GM19372 (cell line): ENCODE results near the gene CRYBA2.

ENCODE experiments used
- ATAC-seq: cut with Tn5 transposase; IDR thresholded peaks from one replicate; pipeline ENCODE4 v1.9.1; 2021; ENCODE audit warnings: mild to moderate bottlenecking, low read depth, moderate library complexity; ENCODE audit not compliant: unreplicated experiment

CRYBA2 gene

GRCh38 chr2:219000569-219000960 lies 7.3 kb upstream of the CRYBA2 start:
- no peak for ATAC-seq

DNA sequence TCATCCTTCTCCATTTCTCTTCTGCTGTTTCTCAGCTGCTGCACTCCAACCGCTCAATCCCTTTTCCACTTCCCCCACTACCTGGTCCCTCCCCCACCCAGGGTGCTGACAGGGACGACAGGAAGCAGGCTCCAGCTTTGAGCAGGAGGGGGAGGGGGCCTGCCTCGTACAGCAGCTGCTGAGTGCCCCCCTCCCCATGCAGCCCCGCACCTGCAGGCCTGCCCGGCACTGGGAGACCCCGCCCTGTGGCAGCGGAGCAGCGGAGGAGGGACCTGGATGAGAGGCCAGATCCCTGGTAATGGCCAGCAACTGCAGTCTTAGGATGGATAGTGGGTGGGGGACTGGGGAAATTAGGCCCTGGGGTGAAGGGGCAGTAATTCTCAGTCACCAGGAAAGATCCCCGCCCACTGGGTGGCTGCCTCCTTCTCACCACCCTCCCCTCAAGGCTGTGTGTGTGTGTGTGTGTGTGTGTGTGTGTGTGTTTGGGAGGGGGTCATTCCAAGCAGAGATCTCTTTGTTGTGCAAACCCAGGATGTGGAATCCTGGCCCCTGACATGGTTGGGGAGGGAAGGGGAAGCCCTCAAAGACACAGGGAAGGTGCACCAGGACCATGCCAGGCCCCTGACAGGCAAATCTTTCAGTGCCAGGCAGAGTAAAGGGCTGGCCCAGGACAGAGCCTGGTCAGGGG lies 6.8 kb upstream of the CRYBA2 start:
- ATAC-seq = no peak

GRCh38 chr2:218999021-218999880 lies 6.0 kb upstream of the CRYBA2 start:
- ATAC-seq = no peak

DNA sequence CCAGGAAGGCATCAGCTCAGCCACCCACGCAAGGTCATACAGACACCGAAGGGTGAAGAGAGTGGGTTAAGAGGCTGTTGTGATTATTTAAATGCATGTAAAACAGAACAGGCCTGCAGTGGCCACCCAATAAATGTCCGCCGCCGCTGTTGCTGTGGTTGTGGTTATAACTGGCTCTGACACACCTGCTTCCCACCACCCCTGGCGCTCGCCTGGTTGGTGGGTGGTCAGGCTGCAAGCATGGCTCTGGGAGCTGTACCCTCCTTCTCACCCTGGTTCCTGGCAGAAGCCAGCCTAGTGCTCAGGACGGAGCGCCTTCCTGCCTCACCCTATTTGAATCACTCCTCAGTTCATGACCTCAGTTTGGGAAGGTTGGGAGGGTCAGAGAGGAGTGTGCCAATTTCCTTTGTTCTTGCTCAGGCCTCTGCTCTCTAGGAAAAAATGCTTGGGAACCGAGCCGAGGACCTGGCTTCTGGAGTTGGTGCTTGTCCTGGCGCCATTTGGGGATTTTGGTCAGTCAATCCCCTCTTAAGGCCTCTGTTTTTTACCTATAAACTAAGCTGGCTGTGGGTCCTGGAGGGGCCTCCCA lies 5.3 kb upstream of the CRYBA2 start:
- ATAC-seq = no peak

GRCh38 chr2:218997731-218998130 lies 4.5 kb upstream of the CRYBA2 start:
- no peak for ATAC-seq

DNA sequence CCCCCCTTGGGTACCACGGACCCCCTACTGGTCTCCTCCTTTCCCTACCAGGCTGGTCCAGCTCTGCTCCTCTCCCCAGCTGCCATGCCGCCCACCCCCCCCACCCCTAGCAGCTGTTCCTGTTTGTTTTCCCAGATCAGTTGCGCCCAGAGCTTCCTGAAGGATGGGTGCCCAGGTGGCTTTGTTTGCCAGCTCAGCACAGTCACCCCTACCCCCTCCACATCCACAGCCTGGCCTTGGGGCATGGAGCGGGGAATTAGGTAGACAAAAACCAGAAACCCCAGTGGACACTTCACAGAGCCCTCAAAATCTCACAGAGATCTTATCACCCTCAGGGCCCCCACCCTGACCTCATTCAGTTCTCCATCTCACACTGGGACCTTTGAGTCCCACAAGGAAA lies 3.7 kb upstream of the CRYBA2 start:
- no peak for ATAC-seq

GRCh38 chr2:218995972-218996711 lies 2.9 kb upstream of the CRYBA2 start:
- ATAC-seq = peak; percentile 55

DNA sequence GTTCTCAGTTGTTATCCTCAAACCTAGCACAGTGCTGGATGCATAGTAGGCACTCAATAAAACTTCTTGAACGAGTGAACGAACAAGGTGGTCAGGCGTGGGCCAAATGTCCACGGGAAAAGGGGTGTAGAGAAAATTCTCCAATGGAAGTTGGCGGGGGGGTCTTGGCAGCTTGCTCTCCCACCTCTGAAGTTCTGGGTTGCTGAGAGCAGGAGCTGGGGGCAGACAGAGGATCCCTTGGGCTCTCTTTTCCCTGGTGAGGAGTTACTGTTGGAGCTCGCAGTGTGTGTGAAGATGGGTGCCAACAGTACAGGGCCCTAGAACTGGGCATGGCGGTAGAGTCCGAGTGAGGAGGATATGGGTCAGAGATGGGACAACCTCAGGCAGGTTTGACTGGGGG lies 2.3 kb upstream of the CRYBA2 start:
- no peak for ATAC-seq

DNA sequence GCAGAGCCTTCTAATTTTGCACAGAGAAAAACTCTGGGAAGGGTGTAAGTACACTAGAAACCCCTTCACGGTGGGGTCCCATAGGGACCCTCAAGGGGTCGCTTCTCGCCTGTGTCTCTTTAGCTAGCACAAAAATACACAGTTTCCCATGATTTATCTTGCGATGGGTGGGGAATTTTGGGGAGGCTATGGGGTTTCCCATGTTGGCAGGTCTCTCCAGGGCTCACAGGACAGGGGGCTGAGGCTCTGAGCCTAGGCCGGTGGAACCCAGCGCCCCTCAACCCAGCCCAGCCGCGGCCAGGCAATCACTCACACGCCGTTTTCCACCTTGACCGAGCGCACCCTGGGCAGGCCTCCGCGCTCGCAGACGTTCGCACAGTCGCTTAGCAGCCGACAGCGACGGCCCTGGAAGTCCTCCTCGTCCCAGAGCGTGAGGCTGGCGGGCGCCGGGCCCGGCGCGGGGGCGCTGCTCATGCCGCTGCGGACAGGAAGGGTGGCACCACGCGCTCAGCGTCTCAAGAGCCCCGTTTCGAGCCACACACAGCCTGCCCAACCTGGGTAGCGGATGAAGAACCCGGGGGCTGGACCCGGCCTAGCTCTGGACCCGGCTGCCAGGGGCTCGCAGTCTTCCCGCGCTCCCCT lies 398 bp downstream of the CRYBA2 start:
- no peak for ATAC-seq

- ATAC-seq = no peak
These were observed 1.0 kb downstream of the CRYBA2 start for GRCh38 chr2:218992196-218992595.

DNA sequence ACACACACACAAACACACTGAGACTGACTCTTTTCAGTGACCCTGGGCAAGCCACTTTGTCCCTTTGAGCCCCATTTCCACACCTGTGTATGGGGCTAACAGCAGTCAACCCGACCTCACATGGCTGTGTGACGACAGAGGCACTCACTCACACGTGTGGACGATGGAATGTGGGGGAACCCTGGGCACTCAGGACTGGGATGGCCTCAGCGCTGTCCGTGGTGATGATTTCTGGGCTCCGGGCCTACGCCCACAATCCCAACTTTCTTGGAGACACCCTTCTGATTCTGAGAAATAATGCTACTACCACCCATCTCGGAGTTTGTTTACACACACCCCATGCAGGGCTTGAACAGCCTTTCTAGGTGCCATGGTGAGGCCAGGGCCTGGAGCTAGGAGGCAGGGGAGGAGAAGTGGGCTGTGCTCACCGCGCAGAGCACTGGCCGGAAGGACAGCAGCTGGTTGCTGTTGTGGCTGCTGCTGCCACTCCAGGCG lies 1.5 kb downstream of the CRYBA2 start:
- ATAC-seq = no peak

- ATAC-seq = no peak
These were observed 2.6 kb downstream of the CRYBA2 start for GRCh38 chr2:218990612-218991011.

- ATAC-seq = no peak
These were observed 3.2 kb downstream of the CRYBA2 start for GRCh38 chr2:218990052-218990451.

DNA sequence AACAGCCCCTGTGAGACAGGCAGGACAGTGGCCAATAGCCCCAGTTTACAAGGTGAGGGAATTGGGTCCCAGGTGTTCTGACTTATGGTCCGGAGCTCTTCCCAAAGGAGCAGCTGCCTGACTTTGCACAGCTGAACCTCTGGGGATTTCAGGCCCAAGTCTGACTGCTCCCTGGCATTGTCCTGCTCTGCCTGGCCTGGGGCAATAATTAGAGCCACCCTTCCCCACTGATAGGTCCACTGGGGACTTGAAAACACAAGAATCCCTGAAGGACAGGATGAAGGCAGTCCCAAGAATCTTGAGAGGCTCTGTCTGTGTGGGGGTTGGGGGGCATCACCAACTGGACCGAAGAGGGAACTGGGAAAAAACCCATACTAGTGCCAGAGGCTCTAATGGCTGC lies 4.6 kb downstream of the CRYBA2 start:
- ATAC-seq = no peak

DNA sequence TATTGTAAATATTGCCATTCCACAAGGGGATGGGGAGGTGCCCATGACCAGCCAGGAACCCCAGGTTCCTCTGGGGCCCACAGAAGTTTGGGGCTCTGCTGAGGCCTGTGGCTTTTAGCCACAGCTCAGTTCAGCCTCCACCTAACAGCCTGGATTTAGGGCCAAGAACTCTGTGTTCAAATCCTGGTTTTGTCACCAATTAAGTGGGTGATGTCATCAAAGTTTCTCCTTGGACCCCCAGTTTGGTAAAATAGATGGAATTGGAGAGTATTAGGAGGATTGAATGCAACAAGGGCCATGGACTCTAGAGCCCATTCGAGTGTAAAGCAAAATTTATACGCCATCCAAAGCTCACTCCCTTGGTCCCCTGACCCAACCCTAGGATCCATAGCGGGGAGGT lies 5.1 kb downstream of the CRYBA2 start:
- ATAC-seq = no peak

- ATAC-seq = no peak
These were observed 7.0 kb downstream of the CRYBA2 start for GRCh38 chr2:218986148-218986761.

- ATAC-seq = no peak
These were observed 7.7 kb downstream of the CRYBA2 start for GRCh38 chr2:218985325-218986091.

- ATAC-seq = no peak
These were observed 8.2 kb downstream of the CRYBA2 start, which contains the start of gene FEV for GRCh38 chr2:218985021-218985324. FEV (minus strand) TSS chr2:218985184; CDS start chr2:218985075, 109 bp downstream.
